DOHH2 (cell line): ENCODE measurements around the gene P2RX7.

Experiments used
- H3F3A ChIP-seq: fragments of 200-600 bp; sonication (generic), shearing (Covaris generic); 2 replicates; pipeline ENCODE4 v1.6.0; 2016; ENCODE audit warnings: antibody characterized with exemption, mild to moderate bottlenecking; ENCODE audit not compliant: control insufficient read depth, insufficient read depth
- H3K27ac ChIP-seq: fragments of 200-600 bp; sonication (generic); 2 replicates; pipeline ENCODE4 v1.5.1; 2014; ENCODE audit warnings: low read depth, mild to moderate bottlenecking, low read length, moderate library complexity
- H3K27me3 ChIP-seq: fragments of 200-600 bp; sonication (generic); 2 replicates; pipeline ENCODE4 v1.6.1; 2014; ENCODE audit warnings: mild to moderate bottlenecking, low read length, mixed read lengths; ENCODE audit not compliant: control insufficient read depth
- H3K36me3 ChIP-seq: fragments of 200-600 bp; sonication (generic); 2 replicates; pipeline ENCODE4 v1.6.1; 2014; ENCODE audit warnings: mild to moderate bottlenecking, low read length, moderate library complexity, mixed read lengths; ENCODE audit not compliant: control insufficient read depth
- H3K4me1 ChIP-seq: fragments of 200-600 bp; sonication (generic); 2 replicates; pipeline ENCODE4 v1.6.1; 2014; ENCODE audit warnings: mild to moderate bottlenecking, low read length, mixed read lengths; ENCODE audit not compliant: control insufficient read depth
- H3K4me2 ChIP-seq: fragments of 200-600 bp; sonication (generic); 2 replicates; pipeline ENCODE4 v1.6.0; 2014; ENCODE audit warnings: mild to moderate bottlenecking, low read length, moderate library complexity
- H3K4me3 ChIP-seq: fragments of 200-600 bp; sonication (generic); 2 replicates; pipeline ENCODE4 v1.5.1; 2014; ENCODE audit warnings: mild to moderate bottlenecking, low read length, mixed read lengths
- H3K79me2 ChIP-seq: fragments of 200-600 bp; sonication (generic); 2 replicates; pipeline ENCODE4 v1.6.1; 2014; ENCODE audit warnings: mild to moderate bottlenecking, low read length, mixed read lengths; ENCODE audit not compliant: control insufficient read depth
- H3K9me2 ChIP-seq: fragments of 200-600 bp; sonication (generic); replicated peaks from 2 replicates; pipeline ENCODE4 v1.6.1; 2014; ENCODE audit warnings: mild to moderate bottlenecking, low read length, mixed read lengths; ENCODE audit not compliant: control insufficient read depth
- H3K9me3 ChIP-seq: fragments of 200-600 bp; sonication (generic); 2 replicates; pipeline ENCODE4 v1.6.1; 2014; ENCODE audit warnings: antibody characterized with exemption, low read length, mixed read lengths; ENCODE audit not compliant: control insufficient read depth, insufficient read depth
- H4K20me1 ChIP-seq: fragments of 200-600 bp; sonication (generic); 2 replicates; pipeline ENCODE4 v1.6.0; 2014; ENCODE audit warnings: low read depth, mild to moderate bottlenecking, antibody characterized with exemption, low read length, moderate library complexity; ENCODE audit not compliant: control insufficient read depth, insufficient read depth
- CTCF ChIP-seq: fragments of 200-600 bp; sonication (generic); IDR thresholded peaks from one replicate; pipeline ENCODE4 v1.5.1; 2014; ENCODE audit warnings: antibody characterized with exemption, mild to moderate bottlenecking, low read depth, low read length; ENCODE audit not compliant: poor library complexity, severe bottlenecking
- EZH2phosphoT487 ChIP-seq: fragments of 200-600 bp; sonication (generic); IDR thresholded peaks from 2 replicates; pipeline ENCODE4 v1.6.1; 2017; ENCODE audit warnings: borderline replicate concordance, mild to moderate bottlenecking, antibody characterized with exemption, low read length, moderate library complexity, mixed read lengths

Gene P2RX7

GRCh38 chr12:121237415-121237814, 104.7 kb downstream of the P2RX7 start:
- Histone ChIP-seq H4K20me1 (no peaks in the 10 kb centered on the region), H3F3A (no peaks in the 10 kb centered on the region), H3K9me3 (no peaks in the 10 kb centered on the region), H3K4me1 (no peaks in the 10 kb centered on the region), H3K4me2 (no peak overlapping the region), H3K4me3 (no peak overlapping the region), H3K79me2 (no peaks in the 10 kb centered on the region), H3K27ac (no peak overlapping the region), H3K27me3 (no peaks in the 10 kb centered on the region), H3K9me2 (no peaks in the 10 kb centered on the region), H3K36me3 (peaks cover 6% of the 10 kb centered on the region; the same call in 1 of the 2 replicates)
- no peak for TF ChIP-seq EZH2phosphoT487
- no peak for TF ChIP-seq CTCF
